H1 (cell line): ENCODE results near the gene PSME3. TPM values are rescaled to one million over a fixed set of nuclear protein-coding genes. Genes with fewer than 3 reads are reported as not detected.

Source experiments
- CTCF ChIA-PET: fragments of 300-600 bp; sonication (Branson Sonifier 250); formaldehyde crosslinking; loops from one replicate; lab custom pipeline; 2021; ENCODE audit not compliant: partially characterized antibody; lab: Charles Lee
- POLR2A ChIA-PET: fragments of 300-600 bp; sonication (Branson Sonifier 250); formaldehyde crosslinking; loops from one replicate; lab custom pipeline; 2021; ENCODE audit warnings: inconsistent platforms; ENCODE audit not compliant: partially characterized antibody; lab: Charles Lee
- DNase-seq, 2 experiments: peaks; one replicate each; pipeline versions ENCODE4 v3.0.0 to v3.0.0-alpha.2; 2010 to 2022; ENCODE audit warnings: low spot score in 2 of 2, low read depth in 1 of 2, mixed read lengths in 1 of 2
- FAIRE-seq: peaks from 2 replicates; lab custom pipeline; 2011; peaks lifted over from hg19 to GRCh38; lab: Jason Lieb, UNC
- H2AFZ ChIP-seq: 2 replicates; pipeline ENCODE4 v1.8.1; 2012; ENCODE audit warnings: low read length, inconsistent platforms
- H2AK5ac ChIP-seq: 2 replicates; pipeline ENCODE4 v1.6.1; 2013; ENCODE audit warnings: low read depth, low read length
- H2BK120ac ChIP-seq: replicated peaks from 2 replicates; pipeline ENCODE3; 2013; ENCODE audit warnings: low read depth, low read length, inconsistent platforms
- H2BK12ac ChIP-seq: 2 replicates; pipeline ENCODE4 v1.6.1; 2013; ENCODE audit warnings: low read depth, low read length
- H2BK15ac ChIP-seq: 2 replicates; pipeline ENCODE4 v1.6.1; 2013; ENCODE audit warnings: low read length
- H2BK20ac ChIP-seq: 2 replicates; pipeline ENCODE4 v1.6.1; 2013; ENCODE audit warnings: low read length
- H2BK5ac ChIP-seq: 2 replicates; pipeline ENCODE4 v1.6.1; 2013; ENCODE audit warnings: low read depth, low read length
- H3K14ac ChIP-seq: 2 replicates; pipeline ENCODE4 v1.6.1; 2013; ENCODE audit warnings: inconsistent platforms; ENCODE audit not compliant: insufficient read length
- H3K18ac ChIP-seq: 2 replicates; pipeline ENCODE4 v1.6.1; 2013; ENCODE audit warnings: low read length; ENCODE audit errors: extremely low read depth
- H3K23ac ChIP-seq: 2 replicates; pipeline ENCODE4 v1.6.1; 2013; ENCODE audit warnings: inconsistent platforms; ENCODE audit not compliant: insufficient read length
- H3K23me2 ChIP-seq: 2 replicates; pipeline ENCODE4 v1.6.1; 2013; ENCODE audit warnings: low read depth, low read length
- H3K27ac ChIP-seq: 2 replicates; pipeline ENCODE4 v1.6.1; 2011; ENCODE audit warnings: low read depth, low read length, inconsistent platforms
- H3K27me3 ChIP-seq, 4 experiments: replicated peaks in 1 of 4; 1 replicate in 1 of 4; 2 replicates in 3 of 4; pipeline versions ENCODE4 v1.6.1 to v1.8.1; 2011 to 2013; ENCODE audit warnings: low read length in 3 of 4, mild to moderate bottlenecking in 3 of 4, inconsistent platforms in 2 of 4, mixed read lengths in 2 of 4, moderate library complexity in 1 of 4; ENCODE audit not compliant: control insufficient read depth in 3 of 4, insufficient read depth in 3 of 4; ENCODE audit errors: extremely low read depth in 1 of 4
- H3K36me3 ChIP-seq, 4 experiments: 2 replicates each; pipeline versions ENCODE4 v1.6.1 to v1.8.1; 2011 to 2013; ENCODE audit warnings: mild to moderate bottlenecking in 4 of 4, low read length in 3 of 4, moderate library complexity in 2 of 4, control low read depth in 1 of 4, inconsistent platforms in 1 of 4; ENCODE audit not compliant: insufficient read depth in 4 of 4, control insufficient read depth in 2 of 4
- H3K4ac ChIP-seq: replicated peaks from 2 replicates; pipeline ENCODE3; 2013; ENCODE audit warnings: low read length, low read depth, mixed read lengths, inconsistent platforms; ENCODE audit not compliant: insufficient read length
- H3K4me1 ChIP-seq, 4 experiments: replicated peaks in 1 of 4; 1 replicate in 1 of 4; 2 replicates in 3 of 4; pipeline versions ENCODE4 v1.6.1 to v1.8.1; 2011 to 2013; ENCODE audit warnings: low read length in 3 of 4, inconsistent platforms in 2 of 4, mixed read lengths in 1 of 4; ENCODE audit not compliant: insufficient read depth in 4 of 4, control insufficient read depth in 3 of 4
- H3K4me2 ChIP-seq, 2 experiments: 2 replicates each; pipeline versions ENCODE4 v1.6.1 to v1.8.1; 2011 to 2013; ENCODE audit warnings: low read depth in 2 of 2, low read length in 2 of 2, control low read depth in 1 of 2, inconsistent platforms in 1 of 2, mild to moderate bottlenecking in 1 of 2; ENCODE audit not compliant: insufficient read depth in 1 of 2
- H3K4me3 ChIP-seq, 4 experiments: fragments of 200-600, 300-600 bp in 1 of 4; sonication (generic), shearing (Covaris generic), sonication (Bioruptor Twin) in 1 of 4; 2 replicates each; pipeline versions ENCODE4 v1.5.1 to v1.8.1; 2011 to 2016; ENCODE audit warnings: low read length in 4 of 4, low read depth in 3 of 4, control low read depth in 2 of 4, inconsistent platforms in 2 of 4, mild to moderate bottlenecking in 2 of 4, mixed read lengths in 1 of 4, moderate library complexity in 1 of 4; ENCODE audit not compliant: insufficient read depth in 2 of 4; ENCODE audit errors: extremely low read depth in 1 of 4
- H3K56ac ChIP-seq: replicated peaks from 2 replicates; pipeline ENCODE3; 2013; ENCODE audit warnings: low read depth, mild to moderate bottlenecking, mixed read lengths, low read length, inconsistent platforms; ENCODE audit not compliant: insufficient read length
- H3K79me1 ChIP-seq: 2 replicates; pipeline ENCODE4 v1.6.1; 2013; ENCODE audit warnings: low read depth, low read length, control low read depth
- H3K79me2 ChIP-seq, 2 experiments: 2 replicates each; pipeline versions ENCODE4 v1.6.1 to v1.8.1; 2012 to 2013; ENCODE audit warnings: low read length in 2 of 2, mild to moderate bottlenecking in 2 of 2, inconsistent platforms in 1 of 2; ENCODE audit not compliant: insufficient read depth in 2 of 2, control insufficient read depth in 1 of 2
- H3K9ac ChIP-seq, 4 experiments: replicated peaks in 1 of 4; 1 replicate in 1 of 4; 2 replicates in 3 of 4; pipeline versions ENCODE4 v1.6.1 to v1.8.1; 2011 to 2013; ENCODE audit warnings: low read depth in 3 of 4, low read length in 3 of 4, control low read depth in 2 of 4, mild to moderate bottlenecking in 2 of 4, moderate library complexity in 2 of 4, inconsistent platforms in 1 of 4; ENCODE audit errors: extremely low read depth in 1 of 4
- H3K9me3 ChIP-seq, 2 experiments: 2 replicates each; pipeline versions ENCODE4 v1.6.1 to v1.8.1; 2012 to 2013; ENCODE audit warnings: mild to moderate bottlenecking in 2 of 2, moderate library complexity in 2 of 2, control low read depth in 1 of 2, inconsistent platforms in 1 of 2, low read depth in 1 of 2, low read length in 1 of 2, mixed read lengths in 1 of 2; ENCODE audit not compliant: insufficient read depth in 2 of 2
- H4K20me1 ChIP-seq, 2 experiments: replicated peaks in 1 of 2; 2 replicates each; pipeline versions ENCODE3 to v1.8.1; 2011 to 2013; ENCODE audit warnings: inconsistent platforms in 2 of 2, low read length in 2 of 2, mild to moderate bottlenecking in 1 of 2; ENCODE audit not compliant: insufficient read depth in 2 of 2, control insufficient read depth in 1 of 2
- H4K5ac ChIP-seq: 2 replicates; pipeline ENCODE4 v1.6.1; 2013; ENCODE audit warnings: low read length, low read depth, mixed read lengths, inconsistent platforms; ENCODE audit not compliant: insufficient read length
- H4K8ac ChIP-seq: 2 replicates; pipeline ENCODE4 v1.8.0; 2013; ENCODE audit warnings: mild to moderate bottlenecking, moderate library complexity, low read length, inconsistent platforms; ENCODE audit not compliant: insufficient read depth; ENCODE audit errors: extremely low read depth
- H4K91ac ChIP-seq: replicated peaks from 2 replicates; pipeline ENCODE3; 2013; ENCODE audit warnings: low read length, mixed read lengths, inconsistent platforms; ENCODE audit not compliant: insufficient read length
- CBX5 ChIP-seq: fragments of 300-800, 300-1000 bp; sonication (generic); IDR thresholded peaks from 2 replicates; pipeline ENCODE4 v1.7.1; 2016; ENCODE audit warnings: antibody characterized with exemption, low read length, low read depth
- CEBPB ChIP-seq: IDR thresholded peaks from 2 replicates; pipeline ENCODE4 v1.6.1; 2012; ENCODE audit warnings: low read depth, low read length
- HDAC6 ChIP-seq: IDR thresholded peaks from one replicate; pipeline ENCODE4 v1.7.1; 2012; ENCODE audit warnings: low read depth, mild to moderate bottlenecking, inconsistent platforms, low read length, moderate library complexity
- KDM1A ChIP-seq: fragments of 200-600, 300-600 bp; sonication (generic); IDR thresholded peaks from 2 replicates; pipeline ENCODE4 v1.7.1; 2016; ENCODE audit warnings: mild to moderate bottlenecking, low read length, borderline replicate concordance
- PHF8 ChIP-seq: fragments of 200-600 bp; sonication (generic); conservative IDR thresholded peaks from 2 replicates; pipeline ENCODE4 v1.7.1; 2012; ENCODE audit warnings: low read depth, mild to moderate bottlenecking, inconsistent platforms, low read length, moderate library complexity
- SUZ12 ChIP-seq: fragments of 200-600 bp; sonication (generic); IDR thresholded peaks from 2 replicates; pipeline ENCODE4 v1.6.1; 2012; ENCODE audit warnings: mild to moderate bottlenecking, inconsistent platforms, low read length, moderate library complexity, mixed read lengths
- TAF1 ChIP-seq: IDR thresholded peaks from 2 replicates; pipeline ENCODE4 v1.6.1; 2011; ENCODE audit warnings: mild to moderate bottlenecking, low read depth, low read length
- TCF12 ChIP-seq: IDR thresholded peaks from 2 replicates; pipeline ENCODE4 v1.6.1; 2011; ENCODE audit warnings: low read depth, mild to moderate bottlenecking, low read length
- WGBS, 2 experiments: shearing (Covaris generic) in 1 of 2; methylation state at CpG; one replicate each; pipeline versions ENCODE4 v1.1.6 to v1.1.7; 2013 to 2015; ENCODE audit warnings: low lambda C conversion rate in 2 of 2, mixed read lengths in 2 of 2, inconsistent platforms in 1 of 2, low coverage in 1 of 2, missing lambda C conversion rate in 1 of 2; ENCODE audit not compliant: insufficient replicate concordance in 2 of 2, insufficient coverage in 1 of 2, insufficient read length in 1 of 2; ENCODE audit errors: extremely low coverage in 1 of 2, missing lambda C conversion rate in 1 of 2; 5-methylcytosine and 5-hydroxymethylcytosine counted together
- polyA plus RNA-seq, 7 experiments: library from polyadenylated mRNA; depleted of rRNA in 3 of 7; stranded (reverse) in 5 of 7; unstranded in 2 of 7; fragments of >200 nt in 5 of 7; fragments of 200-250 nt in 2 of 7; gene quantifications; 1 replicate in 5 of 7; 2 replicates in 1 of 7; 4 replicates in 1 of 7; pipeline versions ENCODE4 v1.2.1 to v1.2.3, GENCODE V29; 2011 to 2013; ENCODE audit warnings: missing spikeins in 2 of 7, mixed read lengths in 2 of 7
- total RNA-seq: library from RNA; stranded (reverse); fragmentation: NEBNext Ultra II Directional; extraction: Animal tissue kit (Norgen Biotek cat#: 25700); gene quantifications from 2 replicates; pipeline ENCODE4 v1.2.1, GENCODE V29; 2021

Gene PSME3
- total and polyA plus RNA-seq, 2 of the 8 experiments (the other 6 are each of a cell fraction or from before 2014, with no cell fraction given): 149 to 224 TPM

- H2AFZ ChIP-seq: no peak overlapping the region
- no peaks in the 10 kb centered on the region; a peak in 1 of 7 replicates for H3K4me1 ChIP-seq
- H3K4ac ChIP-seq: no peak overlapping the region
- no peak overlapping the region for H3K4me3 ChIP-seq
- no peak overlapping the region for H3K18ac ChIP-seq
- H2BK12ac ChIP-seq: no peak overlapping the region
- H4K8ac ChIP-seq: no peak overlapping the region
- no peaks in the 10 kb centered on the region for H3K9me3 ChIP-seq
- H3K79me2 ChIP-seq: no peaks in the 10 kb centered on the region
- no peak overlapping the region for H3K23ac ChIP-seq
- WGBS, 2 experiments: 87% methylated on average over 15 of the region's 15 CpGs; no CpG with 5 or more reads in 1 of the 2 experiments
- ChIA-PET CTCF (interaction anchor here (0.7 to 6.8 kb wide), 5 partner anchors 9 to 84 kb away, joined by 3 to 55 read pairs (median 4); partner anchors contain the start of gene AOC2), POLR2A (interaction anchor here (2.7 kb wide), 1 partner anchor 9 kb away, joined by 19 read pairs; the partner anchor contains the start of gene AOC2)
- no peak overlapping the region for H4K91ac ChIP-seq
- no peak overlapping the region for H3K56ac ChIP-seq
- H2BK5ac ChIP-seq: no peak overlapping the region
- H2BK20ac ChIP-seq: no peak overlapping the region
- H3K4me2 ChIP-seq: no peak overlapping the region
- no peak overlapping the region for H3K9ac ChIP-seq
- no peak overlapping the region for H4K5ac ChIP-seq
- no peaks in the 10 kb centered on the region; a peak in 1 of 8 replicates for H3K36me3 ChIP-seq
- H3K27me3 ChIP-seq: no peaks in the 10 kb centered on the region
- H3K79me1 ChIP-seq: no peaks in the 10 kb centered on the region; the same call in 1 of the 2 replicates
- no peak overlapping the region for H2BK120ac ChIP-seq
- no peak overlapping the region for H2AK5ac ChIP-seq
- DNase-seq (no peak), FAIRE-seq (no peak)
- no peak for TF ChIP-seq CBX5
- no peak for TF ChIP-seq SUZ12
- no peak for TF ChIP-seq CEBPB
- TF ChIP-seq TAF1: no peak
- no peak for TF ChIP-seq HDAC6
- no peak for TF ChIP-seq KDM1A
- no peak for TF ChIP-seq TCF12
- TF ChIP-seq PHF8: no peak
- peaks cover 0 to 2% of the 10 kb centered on the region in 2 experiments for H4K20me1 ChIP-seq
- H3K23me2 ChIP-seq: no peaks in the 10 kb centered on the region
- no peak overlapping the region for H3K27ac ChIP-seq
- no peak overlapping the region for H2BK15ac ChIP-seq
- H3K14ac ChIP-seq: no peak overlapping the region
Observed at GRCh38 chr17:42853968-42854790, 21.0 kb downstream of the PSME3 start.
